Fibroblast of lung (primary cell): Measurements from ENCODE around the gene CXCL11. TPM values are rescaled to one million over a fixed set of nuclear protein-coding genes. Genes with fewer than 3 reads are reported as not detected.
"Not testable (repeated sequence)": the region's sequence is repeated elsewhere in the genome, so short reads cannot be mapped to it uniquely, and the experiment has no call there.

ENCODE experiments used
- DNase-seq, 2 donors: peaks; one replicate each; pipeline versions ENCODE4 v3.0.0 to v3.0.0-alpha.2; 2010; ENCODE audit warnings: low read depth in 2 of 2
- H2AFZ ChIP-seq: 2 replicates; pipeline ENCODE4 v1.5.1; 2012; ENCODE audit warnings: low read length, control low read depth, inconsistent platforms
- H3K27ac ChIP-seq: 2 replicates; pipeline ENCODE4 v1.5.1; 2011; ENCODE audit warnings: low read length, control low read depth; ENCODE audit not compliant: insufficient read depth
- H3K27me3 ChIP-seq: 2 replicates; pipeline ENCODE4 v1.5.1; 2011; ENCODE audit warnings: mild to moderate bottlenecking, low read length; ENCODE audit not compliant: control insufficient read depth, insufficient read depth
- H3K36me3 ChIP-seq: 2 replicates; pipeline ENCODE4 v1.5.1; 2011; ENCODE audit warnings: low read length; ENCODE audit not compliant: control insufficient read depth, insufficient read depth
- H3K4me1 ChIP-seq: 2 replicates; pipeline ENCODE4 v1.5.1; 2011; ENCODE audit warnings: low read length; ENCODE audit not compliant: control insufficient read depth, insufficient read depth; ENCODE audit errors: extremely low read depth
- H3K4me2 ChIP-seq: 2 replicates; pipeline ENCODE4 v1.5.1; 2011; ENCODE audit warnings: low read length, control low read depth; ENCODE audit not compliant: insufficient read depth; ENCODE audit errors: extremely low read depth
- H3K4me3 ChIP-seq, 4 experiments: fragments of 200-600 bp in 1 of 4; sonication (generic) in 1 of 4; replicated peaks in 1 of 4; 2 replicates each; pipeline ENCODE4 v1.5.1; 2011 to 2016; ENCODE audit warnings: low read length in 4 of 4, low read depth in 3 of 4, mild to moderate bottlenecking in 3 of 4, control low read depth in 2 of 4, inconsistent platforms in 1 of 4, mixed read lengths in 1 of 4; ENCODE audit not compliant: insufficient read depth in 1 of 4; ENCODE audit errors: control extremely low read depth in 1 of 4
- H3K79me2 ChIP-seq: 2 replicates; pipeline ENCODE4 v1.5.1; 2012; ENCODE audit warnings: mild to moderate bottlenecking, low read length, inconsistent platforms; ENCODE audit not compliant: control insufficient read depth, insufficient read depth
- H3K9ac ChIP-seq: 2 replicates; pipeline ENCODE4 v1.5.1; 2011; ENCODE audit warnings: mild to moderate bottlenecking, low read length, control low read depth; ENCODE audit not compliant: insufficient read depth
- H3K9me3 ChIP-seq: 2 replicates; pipeline ENCODE4 v1.5.1; 2012; ENCODE audit warnings: low read depth, low read length; ENCODE audit not compliant: control insufficient read depth, insufficient read depth
- H4K20me1 ChIP-seq: 2 replicates; pipeline ENCODE4 v1.5.1; 2011; ENCODE audit warnings: low read length; ENCODE audit not compliant: control insufficient read depth, insufficient read depth; ENCODE audit errors: extremely low read depth
- CTCF ChIP-seq, 2 donors: IDR thresholded peaks in 1 of 2; conservative IDR thresholded peaks in 1 of 2; 1 replicate in 1 of 2; 2 replicates in 1 of 2; pipeline ENCODE4 v1.5.1; 2011 to 2012; ENCODE audit warnings: low read length in 2 of 2, control low read depth in 1 of 2, inconsistent platforms in 1 of 2, low read depth in 1 of 2, mild to moderate bottlenecking in 1 of 2
- EZH2 ChIP-seq: IDR thresholded peaks from 2 replicates; pipeline ENCODE4 v1.5.1; 2012; ENCODE audit warnings: low read length, control low read depth, mild to moderate bottlenecking; ENCODE audit errors: missing control alignments
- polyA plus RNA-seq, 2 donors: library from polyadenylated mRNA; depleted of rRNA in 1 of 2; stranded (reverse) in 1 of 2; unstranded in 1 of 2; fragments of >200 nt; gene quantifications; 2 replicates each; pipeline ENCODE4 v1.2.1, GENCODE V29; 2011 to 2012; ENCODE audit warnings: missing spikeins in 1 of 2
- total RNA-seq: library from RNA; depleted of rRNA; stranded (reverse); fragments of >200 nt; gene quantifications from 2 replicates; pipeline ENCODE4 v1.2.1, GENCODE V29; 2014

The CXCL11 gene
- total and polyA plus RNA-seq, 2 donors (not counting 1 experiment from before 2014, with no cell fraction given) = not detected

GRCh38 chr4:76002176-76002575, 33.7 kb downstream of the CXCL11 start:
- Histone ChIP-seq H3K79me2 (no peaks in the 10 kb centered on the region), H3K4me3 (no peak overlapping the region), H3K4me2 (no peak overlapping the region), H3K9ac (no peak overlapping the region), H3K9me3 (no peaks in the 10 kb centered on the region), H3K4me1 (no peaks in the 10 kb centered on the region), H3K36me3 (no peaks in the 10 kb centered on the region), H2AFZ (no peak overlapping the region), H3K27ac (no peak overlapping the region), H3K27me3 (no peaks in the 10 kb centered on the region), H4K20me1 (no peaks in the 10 kb centered on the region)
- DNase-seq = no peak
- no peak for TF ChIP-seq EZH2
- TF ChIP-seq CTCF (conservative IDR thresholded peaks at IDR 0.05 in 1 of 2, IDR thresholded peaks at IDR 0.05 in 1 of 2; ENCODE audit: low read depth in 1 of 2, low read length in 2 of 2) = no peak

- Histone ChIP-seq H3K27ac (no peak overlapping the region), H3K4me1 (no peaks in the 10 kb centered on the region), H3K9me3 (no peaks in the 10 kb centered on the region), H3K9ac (no peak overlapping the region), H3K27me3 (no peaks in the 10 kb centered on the region), H2AFZ (no peak overlapping the region), H3K4me2 (no peak overlapping the region), H3K36me3 (no peaks in the 10 kb centered on the region), H3K4me3 (no peak overlapping the region), H3K79me2 (no peaks in the 10 kb centered on the region), H4K20me1 (no peaks in the 10 kb centered on the region)
- TF ChIP-seq EZH2 = no peak
- TF ChIP-seq CTCF (conservative IDR thresholded peaks at IDR 0.05 in 1 of 2, IDR thresholded peaks at IDR 0.05 in 1 of 2; ENCODE audit: low read depth in 1 of 2, low read length in 2 of 2) = no peak
- DNase-seq = no peak
These were observed 34.2 kb downstream of the CXCL11 start for GRCh38 chr4:76001700-76002099.

GRCh38 chr4:76000279-76000678, 35.6 kb downstream of the CXCL11 start:
- Histone ChIP-seq H3K4me1 (no peaks in the 10 kb centered on the region), H3K79me2 (no peaks in the 10 kb centered on the region), H3K27ac (no peak overlapping the region), H3K9me3 (no peaks in the 10 kb centered on the region), H3K27me3 (no peaks in the 10 kb centered on the region), H4K20me1 (no peaks in the 10 kb centered on the region), H3K4me2 (no peak overlapping the region), H3K9ac (no peak overlapping the region), H3K36me3 (no peaks in the 10 kb centered on the region), H2AFZ (no peak overlapping the region), H3K4me3 (no peak overlapping the region)
- no peak for TF ChIP-seq EZH2
- no peak for TF ChIP-seq CTCF (conservative IDR thresholded peaks at IDR 0.05 in 1 of 2, IDR thresholded peaks at IDR 0.05 in 1 of 2; ENCODE audit: low read depth in 1 of 2, low read length in 2 of 2)
- DNase-seq = no peak

GRCh38 chr4:75998525-75999147, 37.2 kb downstream of the CXCL11 start:
- not testable (repeated sequence) for H3K27me3 ChIP-seq, DNase-seq, H3K36me3 ChIP-seq, H3K27ac ChIP-seq, H3K9ac ChIP-seq, H3K79me2 ChIP-seq, H3K4me1 ChIP-seq, H3K4me3 ChIP-seq, H3K9me3 ChIP-seq, H3K4me2 ChIP-seq, H2AFZ ChIP-seq, H4K20me1 ChIP-seq
